PFSK-1 (cell line): ENCODE measurements around the gene ZNF217.

ENCODE experiments used
- FOXP2 ChIP-seq: optimal IDR thresholded peaks from 2 replicates; pipeline ENCODE3; 2011; ENCODE audit warnings: borderline replicate concordance, control low read depth, inconsistent platforms; ENCODE audit not compliant: insufficient read depth; ENCODE audit errors: extremely low read length, extremely low read depth
- POLR2AphosphoS5 ChIP-seq: IDR thresholded peaks from 2 replicates; pipeline ENCODE4 v1.6.1; 2012; ENCODE audit warnings: low read depth, mild to moderate bottlenecking, control low read depth, low read length, moderate library complexity
- SIN3A ChIP-seq: IDR thresholded peaks from 2 replicates; pipeline ENCODE4 v1.6.1; 2012; ENCODE audit warnings: mild to moderate bottlenecking, low read length, moderate library complexity, borderline replicate concordance; ENCODE audit not compliant: insufficient read depth
- TAF1 ChIP-seq: IDR thresholded peaks from 2 replicates; pipeline ENCODE4 v1.6.1; 2012; ENCODE audit warnings: low read length, control low read depth, borderline replicate concordance; ENCODE audit not compliant: insufficient read depth
- TF ChIP-seq, protein P1 (sequence below), 2 experiments: IDR thresholded peaks; 2 replicates each; pipeline versions ENCODE4 v1.6.1 to v1.8.0; 2011 to 2012; ENCODE audit warnings: low read depth in 2 of 2, low read length in 2 of 2, control low read depth in 1 of 2, inconsistent platforms in 1 of 2, mild to moderate bottlenecking in 1 of 2, moderate library complexity in 1 of 2; ENCODE audit not compliant: insufficient read depth in 1 of 2

DNA sequence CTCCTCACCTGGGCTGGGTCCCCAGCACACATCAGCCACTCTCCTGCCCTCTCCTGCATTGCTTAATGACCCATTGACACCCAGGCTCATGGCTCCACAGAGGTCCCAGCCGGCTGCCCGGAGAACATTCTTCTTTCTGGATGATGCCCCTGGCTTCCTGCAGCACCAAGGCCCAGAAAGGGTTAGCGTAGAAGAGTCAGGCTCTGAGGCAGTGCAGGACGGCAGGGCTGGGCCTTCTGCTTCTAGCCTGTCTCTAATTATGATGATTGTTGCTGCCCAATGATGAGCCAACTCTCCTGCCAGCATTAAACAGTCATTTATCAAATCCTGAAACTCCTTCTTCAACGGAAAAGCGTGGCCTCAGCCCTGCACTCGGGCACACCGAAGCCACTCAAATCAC lies 66.4 kb downstream of the ZNF217 start:
- TF ChIP-seq POLR2AphosphoS5 (no peak), TAF1 (no peak), SIN3A (no peak), FOXP2 (no peak)
- TF ChIP-seq, protein P1, sequence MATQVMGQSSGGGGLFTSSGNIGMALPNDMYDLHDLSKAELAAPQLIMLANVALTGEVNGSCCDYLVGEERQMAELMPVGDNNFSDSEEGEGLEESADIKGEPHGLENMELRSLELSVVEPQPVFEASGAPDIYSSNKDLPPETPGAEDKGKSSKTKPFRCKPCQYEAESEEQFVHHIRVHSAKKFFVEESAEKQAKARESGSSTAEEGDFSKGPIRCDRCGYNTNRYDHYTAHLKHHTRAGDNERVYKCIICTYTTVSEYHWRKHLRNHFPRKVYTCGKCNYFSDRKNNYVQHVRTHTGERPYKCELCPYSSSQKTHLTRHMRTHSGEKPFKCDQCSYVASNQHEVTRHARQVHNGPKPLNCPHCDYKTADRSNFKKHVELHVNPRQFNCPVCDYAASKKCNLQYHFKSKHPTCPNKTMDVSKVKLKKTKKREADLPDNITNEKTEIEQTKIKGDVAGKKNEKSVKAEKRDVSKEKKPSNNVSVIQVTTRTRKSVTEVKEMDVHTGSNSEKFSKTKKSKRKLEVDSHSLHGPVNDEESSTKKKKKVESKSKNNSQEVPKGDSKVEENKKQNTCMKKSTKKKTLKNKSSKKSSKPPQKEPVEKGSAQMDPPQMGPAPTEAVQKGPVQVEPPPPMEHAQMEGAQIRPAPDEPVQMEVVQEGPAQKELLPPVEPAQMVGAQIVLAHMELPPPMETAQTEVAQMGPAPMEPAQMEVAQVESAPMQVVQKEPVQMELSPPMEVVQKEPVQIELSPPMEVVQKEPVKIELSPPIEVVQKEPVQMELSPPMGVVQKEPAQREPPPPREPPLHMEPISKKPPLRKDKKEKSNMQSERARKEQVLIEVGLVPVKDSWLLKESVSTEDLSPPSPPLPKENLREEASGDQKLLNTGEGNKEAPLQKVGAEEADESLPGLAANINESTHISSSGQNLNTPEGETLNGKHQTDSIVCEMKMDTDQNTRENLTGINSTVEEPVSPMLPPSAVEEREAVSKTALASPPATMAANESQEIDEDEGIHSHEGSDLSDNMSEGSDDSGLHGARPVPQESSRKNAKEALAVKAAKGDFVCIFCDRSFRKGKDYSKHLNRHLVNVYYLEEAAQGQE (IDR thresholded peaks at IDR 0.05; ENCODE audit: insufficient read depth in 1 of 2, low read depth in 2 of 2, low read length in 2 of 2) = no peak
